ENCODE measurements around the gene PITX2. TPM values are rescaled to one million over a fixed set of nuclear protein-coding genes. Genes with fewer than 3 reads are reported as not detected.

PITX2 gene
- total and polyA plus RNA-seq, 3 experiments from 2014 or later, result not detected

DNA sequence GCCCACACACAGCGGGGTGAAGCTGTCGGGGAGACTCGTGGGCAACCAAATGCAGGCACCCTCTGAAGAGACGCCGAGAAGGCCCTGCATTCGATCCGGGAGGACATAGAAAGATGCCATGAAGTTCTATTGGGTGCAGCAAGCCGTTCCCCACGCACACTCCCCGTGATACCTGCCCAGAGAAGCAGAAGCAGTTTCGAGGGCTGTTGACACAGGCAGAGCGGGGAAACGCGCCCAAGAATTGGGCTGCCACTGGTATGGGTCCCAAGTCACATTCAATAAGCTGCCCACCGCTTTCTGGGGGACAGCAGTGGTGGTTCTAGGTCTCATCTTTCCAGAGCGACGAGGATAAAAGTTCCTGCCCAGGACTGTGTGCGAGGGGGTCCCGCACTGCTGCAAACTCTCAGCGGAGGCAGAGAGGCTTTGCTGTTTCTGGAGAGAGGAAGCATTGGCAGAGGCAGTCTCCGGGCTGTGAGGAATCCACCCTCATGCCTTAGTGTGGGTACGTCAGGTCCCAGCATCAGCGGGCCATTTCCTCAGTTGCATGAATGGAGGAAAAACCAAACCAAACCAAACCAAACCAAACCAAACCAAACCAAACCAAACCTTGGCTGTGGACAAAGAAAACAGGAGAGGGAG is 10.1 kb downstream of the PITX2 start:
- Histone ChIP-seq H3K27ac (ENCODE audit: low read depth, low read length) (no peak overlapping the region), H3K9me3 (ENCODE audit: low read length) (no peaks in the 10 kb centered on the region), H3K36me3 (ENCODE audit: insufficient read depth, low read length) (no peaks in the 10 kb centered on the region), H3K27me3 (ENCODE audit: insufficient read depth, low read length, poor library complexity, severe bottlenecking) (peaks cover 64% of the 10 kb centered on the region), H3K4me3 (ENCODE audit: low read length) (no peak overlapping the region), H3K4me1 (ENCODE audit: insufficient read depth, low read length) (no peaks in the 10 kb centered on the region)
- H3K9me3 Mint-ChIP-seq, result peaks cover 0 to 12% (median 3%) of the 10 kb centered on the region in 5 donors
- no peak overlapping the region for H3K27ac Mint-ChIP-seq
- no peaks in the 10 kb centered on the region for H3K36me3 Mint-ChIP-seq
- peaks cover under 1 to 15% (median 5%) of the 10 kb centered on the region in 3 donors for H3K4me1 Mint-ChIP-seq
- no peak for DNase-seq
- H3K27me3 Mint-ChIP-seq, result peaks cover 75 to 90% of the 10 kb centered on the region in 2 donors
- H3K4me3 Mint-ChIP-seq, result peak overlapping the region in 2 of 7 donors; percentile 26 to 48
- ChIA-PET CTCF (no interaction called here), POLR2A (no interaction called here)

DNA sequence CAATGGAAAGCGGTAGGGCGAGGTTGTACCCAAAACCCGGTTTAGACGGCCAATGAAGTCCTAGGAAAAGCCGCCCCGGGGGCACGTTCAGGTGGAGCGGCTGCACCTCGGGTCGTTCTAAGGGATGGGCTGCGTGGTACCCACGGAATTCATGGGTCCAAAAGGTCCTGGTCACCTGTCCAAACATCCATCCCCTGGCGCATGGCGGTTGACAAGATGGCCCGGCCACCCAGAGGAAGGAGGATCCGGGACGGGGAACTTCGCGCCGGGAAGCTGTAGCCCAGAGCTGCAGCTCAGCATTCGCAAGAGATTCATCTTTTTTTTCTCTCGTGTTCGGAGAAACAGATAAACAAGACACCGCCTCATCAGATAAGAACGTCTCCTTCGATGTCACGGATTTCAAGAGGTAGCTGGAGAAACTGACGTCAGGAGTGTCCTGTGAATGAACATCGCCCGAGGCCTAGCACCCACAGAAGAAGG is 10.9 kb downstream of the PITX2 start:
- peaks cover 0 to 12% (median 2%) of the 10 kb centered on the region in 5 donors for H3K9me3 Mint-ChIP-seq
- H3K27ac Mint-ChIP-seq, result no peak overlapping the region
- ChIA-PET POLR2A (no interaction called here), CTCF (no interaction called here)
- Histone ChIP-seq H3K27ac (ENCODE audit: low read depth, low read length) (no peak overlapping the region), H3K9me3 (ENCODE audit: low read length) (no peaks in the 10 kb centered on the region), H3K27me3 (ENCODE audit: insufficient read depth, low read length, poor library complexity, severe bottlenecking) (peaks cover 59% of the 10 kb centered on the region), H3K36me3 (ENCODE audit: insufficient read depth, low read length) (no peaks in the 10 kb centered on the region), H3K4me3 (ENCODE audit: low read length) (no peak overlapping the region), H3K4me1 (ENCODE audit: insufficient read depth, low read length) (no peaks in the 10 kb centered on the region)
- H3K4me1 Mint-ChIP-seq, result peaks cover 0 to 14% (median 5%) of the 10 kb centered on the region in 3 donors
- peaks cover 71 to 83% of the 10 kb centered on the region in 2 donors for H3K27me3 Mint-ChIP-seq
- H3K4me3 Mint-ChIP-seq, result no peak overlapping the region
- no peak for DNase-seq
- no peaks in the 10 kb centered on the region for H3K36me3 Mint-ChIP-seq

DNA sequence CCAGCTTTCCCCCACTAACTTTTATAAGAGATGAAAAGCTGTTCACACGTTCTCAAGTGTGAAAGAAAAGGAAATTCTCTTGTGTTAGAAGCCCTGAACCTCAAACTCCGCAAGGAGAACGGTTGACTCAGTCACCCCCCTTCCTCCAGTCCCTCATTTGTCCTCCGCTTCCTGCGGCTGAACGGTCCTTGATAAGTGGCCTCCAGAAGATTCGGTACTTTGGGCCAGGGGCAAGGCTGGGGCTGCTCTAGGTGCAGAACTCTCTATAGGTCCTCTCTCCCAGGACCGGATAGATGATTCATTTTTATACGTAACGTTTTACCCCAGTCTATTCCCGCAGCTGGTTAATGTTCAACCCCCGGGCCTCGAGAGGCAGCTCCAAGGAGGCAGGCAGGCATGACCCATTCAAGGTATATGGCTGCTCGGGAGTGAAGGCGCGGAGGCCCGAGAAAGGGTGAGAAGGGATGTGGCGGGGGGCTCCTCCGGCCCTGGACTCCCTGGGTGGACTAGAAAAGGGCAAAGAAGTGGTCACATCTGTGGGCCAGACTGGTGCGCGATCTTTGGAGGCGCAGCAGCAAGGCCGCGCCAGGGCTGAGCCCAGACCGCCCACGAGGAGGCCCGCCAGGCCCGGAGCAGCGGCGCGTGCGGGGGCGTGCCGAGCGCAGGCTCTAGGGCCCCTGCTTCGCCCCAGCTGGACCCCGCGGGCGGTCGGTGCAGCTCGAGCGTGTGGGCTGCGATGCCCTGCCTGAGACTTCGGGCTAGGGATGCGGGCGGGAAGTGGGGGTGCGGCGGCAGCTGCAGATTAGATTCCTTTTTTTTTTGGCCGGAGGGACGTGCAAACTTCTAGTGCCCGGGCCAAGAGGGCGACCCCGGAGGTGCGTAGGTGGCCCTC is 11.7 kb downstream of the PITX2 start:
- Mint-ChIP-seq H3K36me3 (no peaks in the 10 kb centered on the region), H3K4me1 (peaks cover 0 to 13% (median 5%) of the 10 kb centered on the region in 3 donors), H3K9me3 (peaks cover 0 to 10% (median 2%) of the 10 kb centered on the region in 5 donors), H3K27me3 (peaks cover 62 to 75% of the 10 kb centered on the region in 2 donors), H3K27ac (peak overlapping the region in 1 of 8 donors; percentile 11), H3K4me3 (no peak overlapping the region)
- H3K27me3 ChIP-seq (ENCODE audit: insufficient read depth, low read length, poor library complexity, severe bottlenecking), result peaks cover 54% of the 10 kb centered on the region
- DNase-seq, result no peak
- H3K4me1 ChIP-seq (ENCODE audit: insufficient read depth, low read length), result no peaks in the 10 kb centered on the region
- no peak overlapping the region for H3K27ac ChIP-seq (ENCODE audit: low read depth, low read length)
- ChIA-PET CTCF (no interaction called here), POLR2A (no interaction called here)
- H3K4me3 ChIP-seq (ENCODE audit: low read length), result no peak overlapping the region
- H3K36me3 ChIP-seq (ENCODE audit: insufficient read depth, low read length), result no peaks in the 10 kb centered on the region
- no peaks in the 10 kb centered on the region for H3K9me3 ChIP-seq (ENCODE audit: low read length)

- H3K36me3 Mint-ChIP-seq, result no peaks in the 10 kb centered on the region
- H3K27me3 Mint-ChIP-seq, result peaks cover 56 to 69% of the 10 kb centered on the region in 2 donors
- Histone ChIP-seq H3K4me3 (ENCODE audit: low read length) (no peak overlapping the region), H3K27me3 (ENCODE audit: insufficient read depth, low read length, poor library complexity, severe bottlenecking) (peaks cover 49% of the 10 kb centered on the region), H3K36me3 (ENCODE audit: insufficient read depth, low read length) (no peaks in the 10 kb centered on the region), H3K27ac (ENCODE audit: low read depth, low read length) (no peak overlapping the region), H3K9me3 (ENCODE audit: low read length) (no peaks in the 10 kb centered on the region), H3K4me1 (ENCODE audit: insufficient read depth, low read length) (no peaks in the 10 kb centered on the region)
- ChIA-PET CTCF (no interaction called here), POLR2A (no interaction called here)
- H3K4me3 Mint-ChIP-seq, result no peak overlapping the region
- no peak for DNase-seq
- H3K4me1 Mint-ChIP-seq, result peaks cover 0 to 9% (median 5%) of the 10 kb centered on the region in 3 donors
- H3K9me3 Mint-ChIP-seq, result peaks cover 0 to 8% (median 2%) of the 10 kb centered on the region in 5 donors
- peak overlapping the region in 1 of 8 donors; percentile 11 for H3K27ac Mint-ChIP-seq
Measured at GRCh38 chr4:110610620-110610939, 12.3 kb downstream of the PITX2 start.

GRCh38 chr4:110609044-110609750 is 13.7 kb downstream of the PITX2 start:
- DNase-seq, result no peak
- no peaks in the 10 kb centered on the region for H3K36me3 Mint-ChIP-seq
- H3K9me3 Mint-ChIP-seq, result peaks cover 0 to 6% (median 0%) of the 10 kb centered on the region in 5 donors
- H3K27me3 ChIP-seq (ENCODE audit: insufficient read depth, low read length, poor library complexity, severe bottlenecking), result peaks cover 37% of the 10 kb centered on the region
- ChIA-PET CTCF (no interaction called here), POLR2A (no interaction called here)
- H3K4me3 Mint-ChIP-seq, result no peak overlapping the region
- H3K27me3 Mint-ChIP-seq, result peaks cover 45 to 61% of the 10 kb centered on the region in 2 donors
- H3K27ac Mint-ChIP-seq, result no peak overlapping the region
- no peak overlapping the region for H3K4me3 ChIP-seq (ENCODE audit: low read length)
- no peaks in the 10 kb centered on the region for H3K36me3 ChIP-seq (ENCODE audit: insufficient read depth, low read length)
- H3K4me1 Mint-ChIP-seq, result peaks cover 0 to 3% (median 0%) of the 10 kb centered on the region in 3 donors
- no peaks in the 10 kb centered on the region for H3K9me3 ChIP-seq (ENCODE audit: low read length)
- no peak overlapping the region for H3K27ac ChIP-seq (ENCODE audit: low read depth, low read length)
- H3K4me1 ChIP-seq (ENCODE audit: insufficient read depth, low read length), result no peaks in the 10 kb centered on the region

GRCh38 chr4:110605077-110605476 is 17.8 kb downstream of the PITX2 start:
- H3K4me1 Mint-ChIP-seq, result no peaks in the 10 kb centered on the region
- no peaks in the 10 kb centered on the region for H3K36me3 Mint-ChIP-seq
- H3K4me1 ChIP-seq (ENCODE audit: insufficient read depth, low read length), result no peaks in the 10 kb centered on the region
- ChIA-PET CTCF (no interaction called here), POLR2A (no interaction called here)
- H3K27ac Mint-ChIP-seq, result no peak overlapping the region
- peaks cover 0 to 4% (median 0%) of the 10 kb centered on the region in 5 donors for H3K9me3 Mint-ChIP-seq
- no peak overlapping the region for H3K4me3 ChIP-seq (ENCODE audit: low read length)
- H3K27ac ChIP-seq (ENCODE audit: low read depth, low read length), result no peak overlapping the region
- H3K4me3 Mint-ChIP-seq, result no peak overlapping the region
- no peaks in the 10 kb centered on the region for H3K36me3 ChIP-seq (ENCODE audit: insufficient read depth, low read length)
- no peaks in the 10 kb centered on the region for H3K9me3 ChIP-seq (ENCODE audit: low read length)
- no peak for DNase-seq
- peaks cover 9 to 31% of the 10 kb centered on the region in 2 donors for H3K27me3 Mint-ChIP-seq
- H3K27me3 ChIP-seq (ENCODE audit: insufficient read depth, low read length, poor library complexity, severe bottlenecking), result peaks cover 5% of the 10 kb centered on the region

DNA sequence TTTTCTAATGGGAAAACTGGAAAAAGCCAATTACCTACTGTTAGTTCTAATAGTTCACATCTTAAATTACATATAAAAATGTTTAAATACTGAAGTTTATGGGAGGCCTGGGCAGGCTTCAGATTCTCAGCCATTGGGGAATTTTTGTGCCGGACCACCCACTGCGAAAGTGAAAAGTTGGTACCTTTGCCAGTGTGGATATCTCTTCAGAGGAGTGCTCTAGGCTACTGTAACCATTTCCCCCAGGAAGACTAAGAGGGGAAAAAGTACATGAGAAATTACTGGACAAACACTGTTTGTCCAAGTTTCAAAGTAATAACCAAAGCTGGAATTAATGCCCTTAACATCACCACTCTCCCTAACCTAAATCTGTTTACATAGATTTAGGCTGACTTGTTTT is 20.8 kb downstream of the PITX2 start:
- Histone ChIP-seq H3K27me3 (ENCODE audit: insufficient read depth, low read length, poor library complexity, severe bottlenecking) (no peaks in the 10 kb centered on the region), H3K4me3 (ENCODE audit: low read length) (no peak overlapping the region), H3K27ac (ENCODE audit: low read depth, low read length) (no peak overlapping the region), H3K4me1 (ENCODE audit: insufficient read depth, low read length) (no peaks in the 10 kb centered on the region), H3K9me3 (ENCODE audit: low read length) (no peaks in the 10 kb centered on the region), H3K36me3 (ENCODE audit: insufficient read depth, low read length) (no peaks in the 10 kb centered on the region)
- H3K27ac Mint-ChIP-seq, result no peak overlapping the region
- ChIA-PET CTCF (no interaction called here), POLR2A (no interaction called here)
- peaks cover 8 to 14% of the 10 kb centered on the region in 2 donors for H3K27me3 Mint-ChIP-seq
- no peaks in the 10 kb centered on the region for H3K4me1 Mint-ChIP-seq
- DNase-seq, result no peak
- no peaks in the 10 kb centered on the region for H3K36me3 Mint-ChIP-seq
- peaks cover 0 to 5% (median 3%) of the 10 kb centered on the region in 5 donors for H3K9me3 Mint-ChIP-seq
- H3K4me3 Mint-ChIP-seq, result no peak overlapping the region

- peaks cover 0 to 11% (median 9%) of the 10 kb centered on the region in 5 donors for H3K9me3 Mint-ChIP-seq
- Histone ChIP-seq H3K4me1 (ENCODE audit: insufficient read depth, low read length) (no peaks in the 10 kb centered on the region), H3K27ac (ENCODE audit: low read depth, low read length) (no peak overlapping the region), H3K36me3 (ENCODE audit: insufficient read depth, low read length) (no peaks in the 10 kb centered on the region), H3K9me3 (ENCODE audit: low read length) (no peaks in the 10 kb centered on the region), H3K4me3 (ENCODE audit: low read length) (no peak overlapping the region), H3K27me3 (ENCODE audit: insufficient read depth, low read length, poor library complexity, severe bottlenecking) (no peaks in the 10 kb centered on the region)
- H3K36me3 Mint-ChIP-seq, result no peaks in the 10 kb centered on the region
- no peak for DNase-seq
- H3K4me1 Mint-ChIP-seq, result no peaks in the 10 kb centered on the region
- peaks cover 4 to 6% of the 10 kb centered on the region in 2 donors for H3K27me3 Mint-ChIP-seq
- no peak overlapping the region for H3K4me3 Mint-ChIP-seq
- ChIA-PET CTCF (no interaction called here), POLR2A (no interaction called here)
- H3K27ac Mint-ChIP-seq, result no peak overlapping the region
Measured at GRCh38 chr4:110597582-110597981, 25.3 kb downstream of the PITX2 start.

Measured in CD8-positive, alpha-beta memory T cell (primary cell).